ENCODE measurements around the gene CMAS.

- no peak for TF ChIP-seq POLR2AphosphoS5 (IDR thresholded peaks at IDR 0.05)
- TF ChIP-seq, protein P1, sequence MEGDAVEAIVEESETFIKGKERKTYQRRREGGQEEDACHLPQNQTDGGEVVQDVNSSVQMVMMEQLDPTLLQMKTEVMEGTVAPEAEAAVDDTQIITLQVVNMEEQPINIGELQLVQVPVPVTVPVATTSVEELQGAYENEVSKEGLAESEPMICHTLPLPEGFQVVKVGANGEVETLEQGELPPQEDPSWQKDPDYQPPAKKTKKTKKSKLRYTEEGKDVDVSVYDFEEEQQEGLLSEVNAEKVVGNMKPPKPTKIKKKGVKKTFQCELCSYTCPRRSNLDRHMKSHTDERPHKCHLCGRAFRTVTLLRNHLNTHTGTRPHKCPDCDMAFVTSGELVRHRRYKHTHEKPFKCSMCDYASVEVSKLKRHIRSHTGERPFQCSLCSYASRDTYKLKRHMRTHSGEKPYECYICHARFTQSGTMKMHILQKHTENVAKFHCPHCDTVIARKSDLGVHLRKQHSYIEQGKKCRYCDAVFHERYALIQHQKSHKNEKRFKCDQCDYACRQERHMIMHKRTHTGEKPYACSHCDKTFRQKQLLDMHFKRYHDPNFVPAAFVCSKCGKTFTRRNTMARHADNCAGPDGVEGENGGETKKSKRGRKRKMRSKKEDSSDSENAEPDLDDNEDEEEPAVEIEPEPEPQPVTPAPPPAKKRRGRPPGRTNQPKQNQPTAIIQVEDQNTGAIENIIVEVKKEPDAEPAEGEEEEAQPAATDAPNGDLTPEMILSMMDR (IDR thresholded peaks at IDR 0.05) = no peak
- TF ChIP-seq POLR2A (IDR thresholded peaks at IDR 0.05) = no peak
Measured at GRCh38 chr12:22008196-22008595, 37.8 kb upstream of the CMAS start.

Data from prostate gland (tissue), 2 donors.